HG03045 (cell line): Measurements from ENCODE around the gene NSRP1.
"Not testable (repeated sequence)": the region's sequence is repeated elsewhere in the genome, so short reads cannot be mapped to it uniquely, and the experiment has no call there.

ENCODE experiments used
- ATAC-seq: cut with Tn5 transposase; IDR thresholded peaks from one replicate; pipeline ENCODE4 v1.9.1; 2021; ENCODE audit warnings: mild to moderate bottlenecking, moderate library complexity; ENCODE audit not compliant: unreplicated experiment

The NSRP1 gene

DNA sequence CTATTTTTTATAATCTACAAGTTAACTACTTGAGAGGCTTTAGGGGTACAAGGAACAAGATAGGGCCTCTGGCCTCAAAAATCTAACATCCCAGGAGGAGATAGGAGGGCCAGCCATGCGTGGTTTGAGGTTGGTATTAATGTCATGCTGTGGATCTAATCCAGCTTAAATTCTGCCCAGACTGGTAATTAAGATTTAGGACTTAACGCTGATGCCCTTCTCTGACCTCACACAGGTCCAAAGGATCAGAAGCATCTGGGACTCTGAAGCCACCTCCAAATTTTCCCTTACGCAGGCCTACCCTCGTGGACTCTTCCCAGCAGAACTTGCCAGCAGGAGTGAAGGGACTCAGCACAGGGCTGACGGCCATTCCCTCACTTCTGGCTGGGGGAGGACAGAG lies 103.8 kb downstream of the NSRP1 start:
- no peak for ATAC-seq

DNA sequence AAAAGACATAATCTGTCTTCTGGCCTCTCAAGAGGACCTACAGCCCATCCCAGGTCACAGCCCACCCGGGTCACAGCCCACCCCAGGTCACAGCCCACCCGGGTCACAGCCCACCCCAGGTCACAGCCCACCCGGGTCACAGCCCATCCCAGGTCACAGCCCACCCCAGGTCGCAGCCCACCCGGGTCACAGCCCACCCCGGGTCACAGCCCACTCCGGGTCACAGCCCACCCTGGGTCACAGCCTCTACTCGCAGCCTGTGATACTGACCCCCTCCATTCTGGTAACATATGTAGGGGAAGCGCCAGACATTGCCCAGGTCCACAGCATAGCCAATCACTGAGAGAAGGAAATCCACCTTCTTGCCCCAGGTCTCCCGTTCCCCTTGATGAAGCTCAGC lies 104.7 kb downstream of the NSRP1 start:
- no peak for ATAC-seq

- no peak for ATAC-seq
These were observed 105.6 kb downstream of the NSRP1 start for GRCh38 chr17:30222251-30222650.

DNA sequence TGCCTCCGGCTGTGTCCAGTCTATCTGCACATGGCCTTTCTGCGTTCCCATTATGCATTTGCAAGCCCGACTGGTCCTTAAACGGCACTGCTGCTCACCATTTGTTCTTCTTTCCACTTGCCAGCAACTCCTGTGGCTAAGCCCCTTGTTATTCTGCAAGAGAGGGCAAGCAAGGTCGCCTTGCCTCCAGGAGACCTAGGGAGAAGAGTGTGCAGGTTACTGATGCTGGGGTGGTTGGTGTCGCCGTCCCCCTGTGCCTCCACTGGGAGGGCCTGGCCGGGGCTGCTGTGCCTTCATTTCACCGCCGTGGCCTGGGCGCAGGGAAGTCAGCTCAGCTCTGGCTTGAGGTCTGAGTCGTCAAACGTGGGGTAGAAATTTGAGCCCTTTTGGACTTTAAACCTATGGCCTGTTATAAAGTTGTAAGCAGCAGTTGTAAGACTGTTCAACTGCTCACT lies 106.1 kb downstream of the NSRP1 start:
- no peak for ATAC-seq

DNA sequence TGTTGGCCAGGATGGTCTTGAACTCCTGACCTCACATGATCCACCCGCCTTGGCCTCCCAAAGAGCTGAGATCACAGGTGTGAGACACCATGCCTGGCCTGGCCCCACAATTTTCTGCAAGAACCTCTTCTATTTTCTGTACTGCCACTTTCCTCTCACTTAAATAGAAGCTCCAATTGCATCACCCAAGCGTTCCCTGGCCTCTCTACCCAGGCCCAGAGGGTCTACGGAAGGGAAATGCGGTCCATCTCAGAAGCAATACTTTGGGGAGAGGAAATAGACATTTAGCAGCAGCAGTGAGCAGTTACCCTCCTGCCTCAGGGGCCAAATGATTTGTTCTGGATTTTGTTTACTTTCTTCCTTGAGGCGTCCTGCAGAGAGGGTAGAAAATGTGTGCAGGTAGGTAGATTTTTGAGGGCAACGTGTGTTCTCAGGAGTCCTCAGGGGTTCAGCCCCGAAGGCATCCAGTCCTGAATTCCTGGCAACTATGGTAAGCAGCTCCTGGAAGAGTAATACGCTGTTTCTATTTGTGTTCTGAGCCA lies 107.9 kb downstream of the NSRP1 start:
- no peak for ATAC-seq

DNA sequence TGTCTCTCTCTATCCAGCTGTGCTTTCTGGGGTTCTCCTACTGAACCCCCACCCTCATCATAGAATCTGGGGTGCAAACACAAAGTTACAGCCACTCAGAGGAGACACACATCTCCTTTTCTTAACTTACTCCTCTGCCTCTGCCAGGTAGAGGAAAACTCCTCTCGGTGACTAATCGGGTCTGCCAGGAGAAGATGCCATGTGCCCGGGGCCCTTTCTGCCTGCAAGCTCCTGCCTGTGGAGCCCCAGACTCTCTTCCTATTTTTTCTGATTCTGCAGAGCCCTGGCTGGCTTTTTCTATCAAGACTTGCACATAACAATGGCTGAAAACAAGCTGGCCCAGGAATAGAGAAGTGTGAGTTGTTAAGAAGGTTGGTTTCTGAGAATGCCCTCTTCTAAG lies 108.5 kb downstream of the NSRP1 start:
- no peak for ATAC-seq

DNA sequence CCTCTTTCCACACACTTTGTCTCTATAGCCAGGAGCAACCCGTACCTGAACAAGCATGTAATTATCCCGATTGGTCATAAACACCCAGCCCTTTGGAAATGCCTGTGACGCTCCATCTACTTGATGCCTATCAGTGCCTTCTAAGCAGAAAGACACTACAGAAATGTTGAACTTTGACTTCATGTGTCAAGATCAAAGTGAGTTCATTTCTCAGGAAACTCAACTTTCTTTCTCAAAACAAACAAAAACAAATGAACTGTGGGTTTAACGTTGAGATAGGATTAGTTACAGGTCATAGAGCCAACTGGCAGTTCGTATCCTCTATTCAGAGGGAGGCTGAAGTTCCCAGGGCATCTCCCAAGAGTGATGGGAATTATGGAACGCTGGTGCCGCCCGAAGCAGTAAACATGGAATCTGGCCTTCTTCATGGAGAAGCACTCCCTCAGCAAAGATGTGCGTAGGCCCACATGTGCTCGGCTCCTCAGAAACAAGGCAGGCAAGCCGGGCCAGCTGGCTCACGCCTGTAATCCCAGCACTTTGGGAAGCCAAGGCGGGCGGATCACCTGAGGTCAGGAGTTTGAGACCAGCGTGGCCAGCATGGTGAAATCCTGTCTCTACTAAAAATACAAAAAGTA lies 109.4 kb downstream of the NSRP1 start:
- no peak for ATAC-seq

- ATAC-seq, result no peak
These were observed 110.3 kb downstream of the NSRP1 start for GRCh38 chr17:30226878-30227277.

- no peak for ATAC-seq
These were observed 111.4 kb downstream of the NSRP1 start for GRCh38 chr17:30228011-30228410.

DNA sequence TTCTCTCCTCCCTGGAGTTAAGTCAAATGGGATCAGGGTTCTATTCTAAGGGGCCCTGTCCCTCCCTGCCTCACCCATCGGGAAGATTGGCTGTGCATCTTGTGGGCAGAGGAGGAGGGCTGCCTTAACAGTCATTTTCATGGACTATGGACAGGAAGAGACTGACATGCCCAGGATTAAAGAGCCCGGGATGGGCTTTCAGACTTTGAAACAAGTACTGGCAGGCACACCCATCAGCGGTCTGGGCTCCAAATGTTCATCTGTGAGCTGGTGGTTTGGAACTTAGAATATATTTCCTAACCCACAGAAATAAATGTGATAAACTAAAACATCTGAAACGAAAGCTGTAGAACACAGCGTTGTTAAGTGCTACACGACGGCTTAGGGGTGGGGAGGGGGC lies 112.4 kb downstream of the NSRP1 start:
- ATAC-seq, result no peak

DNA sequence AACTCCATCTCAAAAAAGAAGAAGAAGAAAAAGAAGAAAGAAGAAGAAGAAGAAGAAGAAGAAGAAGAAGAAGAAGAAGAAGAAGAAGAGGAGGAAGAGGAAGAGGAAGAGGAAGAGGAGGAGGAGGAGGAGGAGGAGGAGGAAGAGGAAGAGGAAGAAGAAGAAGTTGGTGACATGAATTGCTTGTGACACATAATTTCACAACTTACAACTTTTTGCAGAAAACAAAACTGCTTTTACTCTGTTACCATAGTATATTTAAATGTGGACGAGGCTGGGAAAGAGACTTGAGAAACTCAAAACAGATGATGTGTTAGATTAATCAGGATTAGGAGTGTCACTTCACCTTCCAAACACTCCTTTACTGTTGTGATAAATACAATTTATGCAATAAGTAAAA lies 113.4 kb downstream of the NSRP1 start:
- ATAC-seq, result not testable (repeated sequence)

GRCh38 chr17:30230596-30231125 lies 114.0 kb downstream of the NSRP1 start:
- ATAC-seq, result no peak

DNA sequence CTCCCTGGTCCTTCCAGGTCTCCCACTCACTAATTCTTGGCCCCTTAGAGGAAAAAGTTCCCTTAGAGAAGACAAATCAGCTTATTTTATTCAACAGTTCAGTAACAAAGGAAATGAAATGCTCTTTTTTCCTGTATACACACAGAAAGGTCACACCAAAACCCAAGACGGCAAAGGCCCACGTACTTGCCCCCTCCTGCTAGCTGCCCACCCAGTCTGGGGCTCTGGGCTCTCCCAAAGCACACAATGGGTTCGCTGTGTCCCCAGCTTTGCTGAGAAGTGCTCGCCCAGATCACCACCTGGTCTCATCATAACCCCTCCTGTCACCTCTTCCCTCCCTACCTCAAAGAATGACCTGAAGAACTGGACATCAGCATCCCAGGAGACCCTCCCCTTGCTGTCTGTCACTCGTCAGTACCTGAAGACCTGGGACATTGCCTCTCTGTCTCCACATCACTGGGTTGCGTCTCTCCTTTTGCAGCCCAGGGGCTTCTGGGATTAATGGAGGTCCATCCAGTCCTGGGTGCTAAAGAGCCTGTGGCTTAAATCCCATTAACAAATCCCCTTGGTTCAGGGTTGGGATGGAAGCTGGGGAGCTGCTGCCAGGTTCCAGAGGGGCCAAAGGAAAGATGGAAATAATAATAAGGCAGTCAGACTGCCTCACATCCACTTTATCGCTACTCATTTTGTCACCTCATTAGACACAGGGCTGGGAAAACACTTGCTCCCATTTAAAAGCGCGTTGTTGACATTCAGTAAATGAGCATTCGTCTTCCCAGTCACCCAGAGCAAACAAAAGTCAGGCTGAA lies 115.6 kb downstream of the NSRP1 start:
- ATAC-seq, result no peak

DNA sequence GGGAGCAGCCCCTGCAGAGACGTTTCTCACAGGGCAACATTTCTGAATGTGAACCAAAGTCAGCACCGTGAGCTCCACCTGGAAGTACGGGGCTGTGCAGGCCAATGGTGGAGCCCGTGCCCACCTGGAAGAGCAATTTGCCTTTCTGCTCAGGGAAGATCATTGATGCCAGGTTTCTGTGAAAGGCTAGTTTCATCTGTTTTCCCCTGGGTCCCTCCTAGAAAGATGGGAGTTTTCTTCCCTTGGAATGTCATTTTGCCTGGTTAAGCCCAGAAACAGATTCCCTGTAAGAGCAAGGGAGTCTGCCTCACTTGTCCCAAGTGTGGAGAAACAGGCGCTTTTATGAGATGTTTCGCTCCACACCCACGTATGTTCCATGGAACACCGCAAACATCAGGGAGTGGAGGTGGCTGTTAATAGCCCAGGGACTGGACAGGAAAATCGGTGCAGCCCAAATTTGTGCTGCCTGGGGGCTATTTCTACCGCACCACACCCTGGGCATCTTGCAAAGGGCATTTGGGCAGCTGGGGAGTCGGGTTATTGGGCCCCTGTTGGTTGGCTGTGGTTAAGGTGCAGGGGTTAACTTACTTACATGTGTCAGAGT lies 116.3 kb downstream of the NSRP1 start:
- ATAC-seq, result no peak

DNA sequence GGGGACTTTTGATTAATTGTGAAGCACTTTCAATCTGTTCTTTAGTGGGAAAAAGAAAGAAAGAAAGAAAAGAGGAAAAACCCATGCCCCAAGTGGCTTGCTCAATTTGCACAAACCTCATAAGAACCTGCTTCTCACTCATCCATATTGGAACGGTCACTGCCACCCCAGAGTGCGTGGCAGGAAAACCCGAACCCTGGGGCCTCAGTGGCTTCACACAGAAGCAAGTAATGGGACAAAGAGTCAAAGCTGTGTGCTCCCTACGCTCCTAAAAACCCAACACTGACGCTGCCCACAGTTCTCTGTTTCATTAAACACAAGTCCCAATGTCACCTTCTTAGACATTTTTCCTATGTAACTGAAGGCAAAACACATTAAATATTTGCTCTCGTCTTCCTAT lies 117.7 kb downstream of the NSRP1 start:
- ATAC-seq, result no peak

DNA sequence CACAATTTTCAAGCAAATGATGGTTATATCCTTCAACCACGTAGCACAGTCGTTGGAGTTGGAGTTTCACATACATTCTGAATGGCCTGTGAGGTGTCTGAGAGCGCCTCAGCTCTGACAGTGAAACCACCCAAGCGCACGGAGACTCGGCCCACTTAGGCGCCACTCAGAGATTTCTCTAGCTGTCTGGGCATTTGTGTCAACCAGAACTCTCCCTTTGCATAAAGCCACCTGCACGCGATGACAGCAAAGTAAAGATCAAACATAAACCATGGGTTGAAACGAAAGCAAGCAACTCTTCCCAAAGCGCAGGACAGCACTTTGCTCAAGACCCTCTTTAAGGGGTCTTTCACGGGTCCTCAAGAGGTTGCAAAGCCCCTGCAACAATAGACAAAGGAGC lies 118.3 kb downstream of the NSRP1 start:
- no peak for ATAC-seq

DNA sequence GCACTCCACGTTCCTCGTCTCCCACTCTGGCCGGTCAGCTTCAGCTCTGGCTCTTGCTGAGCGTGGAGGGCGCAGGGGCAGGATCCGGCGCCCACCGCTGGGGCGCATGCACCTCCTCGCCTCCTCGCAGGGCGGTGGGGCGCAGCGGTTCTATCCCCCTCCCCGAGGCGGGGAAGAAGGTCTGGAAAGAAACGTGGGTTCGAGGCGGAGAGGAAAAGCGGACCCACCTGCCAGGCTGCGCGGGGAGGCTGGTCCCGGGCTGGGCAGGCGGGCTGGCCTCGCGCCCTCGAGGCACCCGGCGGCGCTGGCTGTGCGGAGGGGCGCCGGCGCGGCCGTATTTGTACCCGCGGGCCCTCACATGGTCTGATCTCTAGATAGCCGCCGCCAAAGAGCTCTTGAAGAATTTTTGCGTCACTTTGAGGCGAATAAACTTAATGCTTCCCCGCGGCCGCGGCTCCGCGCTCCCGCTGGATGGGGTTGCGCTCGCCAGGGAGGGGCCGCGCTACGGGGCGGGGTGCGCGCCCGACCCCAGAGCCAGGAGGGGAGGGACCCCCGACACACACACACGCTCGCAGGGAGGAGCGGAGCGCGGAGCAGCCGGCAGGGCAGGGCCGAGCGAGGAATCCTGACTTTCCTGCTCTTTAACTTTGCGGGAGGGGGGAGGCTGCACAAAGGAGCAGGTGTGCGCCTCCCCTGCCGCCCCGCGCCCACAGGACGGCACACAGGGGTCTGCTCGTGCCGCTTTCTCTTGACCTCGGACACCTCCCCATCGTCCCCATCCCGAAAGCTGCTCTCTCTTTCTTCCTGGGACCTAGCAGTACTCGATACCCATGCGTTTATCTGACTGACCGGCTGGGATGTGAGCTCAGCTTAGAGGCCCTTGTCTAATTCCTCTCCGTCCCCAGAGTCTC lies 119.0 kb downstream of the NSRP1 start, which contains the start of gene SLC6A4:
Gene SLC6A4, minus strand, starts transcription at position 312 of the 911 bp plus-strand sequence. CDS start 13,739 bp downstream, outside the sequence.
- ATAC-seq, result no peak
